Thoracic aorta (tissue), 2 donors: ENCODE measurements around the gene GPATCH2L. TPM values are rescaled to one million over a fixed set of nuclear protein-coding genes. Genes with fewer than 3 reads are reported as not detected.

Experiments
- ATAC-seq: fragments of 150-250 bp; one replicate; pipeline ENCODE4 v1.8.0; 2017; ENCODE audit warnings: low read depth; ENCODE audit not compliant: insufficient number of reproducible peaks, low FRiP score
- DNase-seq: peaks from one replicate; pipeline ENCODE4 v3.0.0-alpha.2; 2020; ENCODE audit warnings: low spot score
- H3K27ac ChIP-seq, 2 donors: fragments of 200-600 bp; sonication (generic); 1 replicate in 1 of 2; 2 replicates in 1 of 2; pipeline ENCODE4 v1.5.1; 2016; ENCODE audit warnings: mild to moderate bottlenecking in 2 of 2, moderate library complexity in 2 of 2
- H3K27me3 ChIP-seq: fragments of 200-600 bp; sonication (generic); replicated peaks from 2 replicates; pipeline ENCODE4 v1.6.0; 2016; ENCODE audit warnings: mild to moderate bottlenecking; ENCODE audit not compliant: insufficient read depth
- H3K36me3 ChIP-seq: fragments of 200-600 bp; sonication (generic); one replicate; pipeline ENCODE4 v1.5.1; 2016
- H3K4me1 ChIP-seq, 2 donors: fragments of 200-600 bp; sonication (generic); 1 replicate in 1 of 2; 2 replicates in 1 of 2; pipeline versions ENCODE4 v1.5.1 to v1.6.0; 2016; ENCODE audit warnings: low read depth in 2 of 2, mild to moderate bottlenecking in 1 of 2; ENCODE audit not compliant: control insufficient read depth in 1 of 2
- H3K4me3 ChIP-seq: fragments of 200-600 bp; sonication (generic); 2 replicates; pipeline ENCODE4 v1.5.1; 2016; ENCODE audit warnings: mild to moderate bottlenecking
- H3K9me3 ChIP-seq: fragments of 200-600 bp; sonication (generic); 2 replicates; pipeline ENCODE4 v1.5.1; 2016
- CTCF ChIP-seq: fragments of 200-600 bp; sonication (generic); IDR thresholded peaks from one replicate; pipeline ENCODE4 v1.5.1; 2019; ENCODE audit warnings: antibody characterized with exemption
- total RNA-seq, 2 donors: library from RNA; depleted of rRNA; stranded (reverse); fragments of >200 nt; gene quantifications; one replicate each; pipeline versions ENCODE4 v1.1.0 to v1.2.3, GENCODE V29; 2016

The GPATCH2L gene
- total RNA-seq, 2 donors from 2014 or later = 29.9 to 124 TPM

GRCh38 chr14:76262641-76263040 is 110.9 kb downstream of the GPATCH2L start:
- Histone ChIP-seq H3K4me1 (peaks cover 3 to 9% of the 10 kb centered on the region in 2 donors), H3K27me3 (no peaks in the 10 kb centered on the region), H3K36me3 (no peaks in the 10 kb centered on the region), H3K9me3 (no peaks in the 10 kb centered on the region), H3K27ac (no peak overlapping the region), H3K4me3 (no peak overlapping the region)
- DNase-seq (no peak), ATAC-seq (no peak)
- no peak for TF ChIP-seq CTCF

Other genes with a start within 250 kb of the GPATCH2L start
- 10 to 100 TPM; 46.4 to 67.1 TPM for gene TGFB3, start 169.9 kb upstream of the GPATCH2L start, total RNA-seq
- 10 to 100 TPM; 27.5 to 80.8 TPM for gene IFT43, start 166.2 kb upstream of the GPATCH2L start, total RNA-seq
- gene ESRRB, start 224.2 kb downstream of the GPATCH2L start, total RNA-seq = 1 to 10 TPM in 1 of 2 donors, not detected in 1; 4.6 TPM